GM21515 (cell line): ENCODE data around the gene SERPINB4.

Source experiments
- ATAC-seq: cut with Tn5 transposase; IDR thresholded peaks from one replicate; pipeline ENCODE4 v1.9.1; 2021; ENCODE audit not compliant: unreplicated experiment

SERPINB4 gene

DNA sequence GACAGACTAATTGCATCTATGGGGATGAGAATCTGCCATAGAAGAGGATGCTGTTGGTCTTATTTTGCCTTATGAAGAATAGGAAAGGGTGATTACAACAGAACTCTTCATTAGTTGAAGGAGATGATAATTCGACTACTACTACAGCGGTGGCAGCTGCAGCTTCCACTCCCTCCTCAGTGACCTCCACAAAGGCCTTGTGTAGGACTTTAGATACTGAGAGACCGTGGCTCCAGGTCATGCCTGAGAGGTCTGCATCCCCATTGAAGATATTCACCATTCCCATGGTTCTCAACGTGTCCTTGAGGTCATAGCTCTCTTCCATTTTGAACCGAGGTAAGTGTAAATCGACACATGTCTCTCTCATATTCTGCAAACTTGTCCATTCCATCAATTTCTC lies 6.4 kb downstream of the SERPINB4 start:
- ATAC-seq: no peak

- ATAC-seq: no peak
These were observed 16.2 kb downstream of the SERPINB4 start for GRCh38 chr18:63627819-63628218.

DNA sequence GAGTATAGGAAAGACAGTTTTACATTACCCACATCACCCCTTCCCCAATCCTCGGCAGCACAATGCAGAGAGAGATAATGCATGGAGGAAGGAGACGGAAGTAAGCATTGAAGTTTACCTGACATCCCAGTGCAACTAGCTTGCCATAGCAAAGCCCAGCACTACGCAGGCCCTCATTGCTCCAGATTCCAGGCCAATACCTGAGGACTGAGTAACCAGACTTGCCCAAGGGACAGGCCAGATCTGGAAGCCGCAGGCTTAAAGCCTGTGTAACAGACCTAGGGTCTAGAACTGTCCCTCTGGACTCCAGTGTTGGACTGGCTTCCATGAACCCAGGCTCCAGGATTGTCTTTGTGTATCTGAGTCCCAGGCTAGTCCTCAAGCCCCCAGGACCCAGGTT lies 17.6 kb downstream of the SERPINB4 start:
- ATAC-seq: no peak

DNA sequence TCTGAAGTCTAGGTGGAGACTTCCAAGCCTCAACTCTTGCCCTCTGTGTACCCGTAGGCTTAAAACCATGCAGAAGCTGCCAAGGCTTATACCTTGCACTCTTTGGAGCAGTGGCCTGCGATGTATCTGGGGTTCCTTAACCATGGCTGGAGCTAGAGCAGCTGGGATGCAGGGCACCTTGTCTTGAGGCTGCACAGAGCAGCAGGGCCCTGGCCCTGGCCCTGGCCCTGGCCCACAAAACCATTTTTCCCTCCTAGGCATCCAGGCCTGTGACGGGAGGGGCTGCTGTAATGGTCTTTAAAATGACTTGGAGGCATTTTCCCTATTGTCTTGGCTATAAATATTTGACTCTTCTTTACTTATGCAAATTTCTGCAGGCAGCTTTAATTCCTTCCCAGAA lies 19.2 kb downstream of the SERPINB4 start:
- ATAC-seq: no peak

DNA sequence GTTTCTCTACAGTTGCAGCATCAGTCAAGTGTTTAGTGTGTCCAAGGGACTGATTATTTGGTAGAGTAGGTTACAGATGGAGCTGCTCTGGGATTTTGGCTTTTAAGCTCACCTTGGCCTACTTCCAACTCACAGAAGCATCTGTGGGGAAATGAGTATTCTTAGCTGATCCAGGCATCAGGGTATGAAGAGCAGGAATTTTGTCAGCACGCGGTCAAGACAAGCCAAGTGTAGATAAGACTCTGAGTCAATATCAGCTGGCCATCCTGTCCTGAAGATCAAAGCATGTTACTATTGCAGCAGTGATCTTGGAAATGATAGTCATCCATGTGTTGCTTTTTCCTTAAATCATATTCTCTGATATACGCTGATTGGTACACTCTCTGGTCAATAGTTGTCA lies 24.4 kb downstream of the SERPINB4 start:
- ATAC-seq: no peak

DNA sequence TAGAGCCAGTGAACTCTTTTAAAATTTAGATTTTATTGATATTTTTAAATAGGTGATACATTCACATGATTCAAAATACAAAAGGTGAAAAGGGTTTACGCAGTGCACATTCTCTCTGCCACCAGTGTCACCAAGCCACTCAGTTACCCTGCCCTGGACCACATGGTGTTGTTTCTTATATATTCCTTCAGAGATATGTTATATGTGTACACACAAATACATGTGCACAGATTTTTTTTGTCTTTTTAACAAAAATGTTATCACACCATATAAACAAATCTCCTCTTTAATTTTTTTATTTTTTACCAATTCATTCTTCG lies 26.2 kb downstream of the SERPINB4 start:
- peak; percentile 17 for ATAC-seq

DNA sequence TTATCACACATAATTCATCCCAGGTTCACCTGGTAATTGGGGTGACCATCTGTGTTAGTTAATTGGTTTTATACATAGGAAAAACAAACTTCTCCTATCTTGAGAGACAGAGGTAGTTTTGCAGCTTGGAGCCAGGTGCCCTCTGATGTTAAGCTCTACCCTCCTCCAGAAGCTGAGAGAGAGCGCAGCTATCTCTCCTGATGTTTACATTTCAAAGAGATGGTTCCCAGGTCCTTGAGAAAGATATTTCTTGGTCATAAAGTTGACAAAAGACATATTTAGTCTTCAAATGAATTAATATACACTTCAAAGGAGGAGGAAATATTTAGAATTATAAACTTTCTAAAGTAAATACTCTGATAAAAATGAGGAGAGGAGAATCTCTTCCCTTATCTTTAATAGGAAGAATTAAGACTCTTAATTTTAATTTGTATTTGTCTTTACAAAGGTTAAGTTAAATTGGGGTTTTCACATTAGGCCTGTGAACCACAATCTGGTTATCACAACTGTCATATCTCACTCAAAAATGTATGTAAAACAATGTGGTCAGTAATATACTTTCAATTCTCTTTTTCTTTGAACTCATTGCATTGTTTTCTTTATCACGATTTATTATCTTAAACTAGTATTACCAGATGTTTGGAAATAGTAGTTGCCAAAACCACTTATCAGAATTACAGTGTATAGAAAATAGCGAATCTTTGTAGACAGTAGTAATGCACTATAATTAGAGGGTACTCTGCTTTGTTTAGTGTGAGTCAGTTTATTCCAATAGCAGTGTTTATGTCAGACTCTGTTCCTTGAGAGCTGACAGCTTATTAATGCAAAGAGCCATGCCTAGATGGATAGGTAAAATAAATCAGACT lies 26.8 kb downstream of the SERPINB4 start:
- peak; percentile 77 for ATAC-seq

- no peak for ATAC-seq
These were observed 30.6 kb downstream of the SERPINB4 start for GRCh38 chr18:63613420-63613819.

DNA sequence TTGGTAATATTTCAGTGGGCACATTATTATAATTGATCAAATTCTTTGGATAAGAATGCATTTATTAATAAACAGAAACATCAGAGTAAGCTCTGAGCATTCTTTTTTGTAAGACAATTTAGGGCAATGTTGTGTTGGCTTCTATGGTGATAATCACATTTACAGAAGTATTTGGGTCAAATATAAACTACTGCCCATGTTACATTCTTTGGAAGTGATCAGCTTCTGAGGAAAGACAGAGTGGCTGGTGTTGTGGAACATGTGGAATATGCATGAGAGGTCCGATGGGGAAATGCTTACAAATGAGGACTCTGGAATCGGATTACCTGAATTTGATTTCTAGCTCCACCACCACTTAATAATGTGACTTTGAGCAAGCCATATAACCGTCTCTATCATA lies 37.5 kb downstream of the SERPINB4 start:
- ATAC-seq: no peak

GRCh38 chr18:63604791-63605567 lies 39.1 kb downstream of the SERPINB4 start:
- no peak for ATAC-seq

DNA sequence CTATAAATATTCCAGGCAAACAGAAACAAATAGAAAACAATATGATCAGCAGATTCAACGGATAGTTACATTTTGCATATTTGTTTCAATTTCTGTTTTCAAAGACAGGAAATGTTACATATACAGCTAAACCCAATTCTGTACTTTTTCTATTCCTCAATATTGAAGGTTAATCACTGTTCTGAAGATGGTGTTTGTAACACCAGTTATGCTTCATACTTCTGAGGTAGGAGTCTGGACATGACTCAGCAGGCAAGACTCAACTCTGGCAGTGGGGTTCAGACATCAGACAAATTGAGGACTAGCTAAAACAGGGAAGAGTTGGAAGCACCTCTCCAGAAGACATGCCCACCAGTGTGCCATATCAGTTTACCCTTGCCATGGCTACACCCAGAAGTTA lies 40.3 kb downstream of the SERPINB4 start:
- peak; percentile 95 for ATAC-seq

- ATAC-seq: no peak
These were observed 40.7 kb downstream of the SERPINB4 start for GRCh38 chr18:63603355-63603754.

GRCh38 chr18:63596964-63597363 lies 47.1 kb downstream of the SERPINB4 start:
- no peak for ATAC-seq

DNA sequence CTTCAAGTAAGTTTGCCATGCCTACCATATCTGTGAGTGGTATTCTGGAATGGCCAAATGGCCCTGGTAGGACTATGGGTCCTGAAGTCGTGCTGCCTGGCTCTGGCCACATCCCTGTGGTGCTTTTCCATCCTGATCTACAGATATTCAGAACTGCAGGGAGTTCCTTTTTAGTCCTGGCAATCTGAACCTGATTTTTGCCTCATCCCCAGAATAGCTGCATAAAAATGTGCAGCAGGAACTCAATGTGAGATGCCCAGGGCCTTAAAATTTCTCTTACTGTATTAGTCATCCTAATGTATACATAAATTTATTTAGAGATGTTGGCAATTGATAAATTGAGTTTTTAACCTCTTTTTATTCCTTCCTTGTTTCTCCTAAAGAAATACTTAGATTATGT lies 51.6 kb downstream of the SERPINB4 start:
- no peak for ATAC-seq

GRCh38 chr18:63591725-63592124 lies 52.3 kb downstream of the SERPINB4 start:
- no peak for ATAC-seq

GRCh38 chr18:63590966-63591695 lies 52.9 kb downstream of the SERPINB4 start:
- no peak for ATAC-seq

GRCh38 chr18:63590373-63590772 lies 53.7 kb downstream of the SERPINB4 start:
- ATAC-seq: no peak

GRCh38 chr18:63588909-63589308 lies 55.1 kb downstream of the SERPINB4 start:
- no peak for ATAC-seq
